HUES64 (cell line): ENCODE results near the gene TMOD1.

ENCODE experiments used
- H3K27ac ChIP-seq: 2 replicates; pipeline ENCODE4 v1.7.0; 2013; ENCODE audit warnings: low read depth, low read length, inconsistent platforms
- H3K27me3 ChIP-seq: 2 replicates; pipeline ENCODE4 v1.6.1; 2013; ENCODE audit warnings: mild to moderate bottlenecking, low read length; ENCODE audit not compliant: insufficient read depth
- H3K36me3 ChIP-seq: 2 replicates; pipeline ENCODE4 v1.6.1; 2013; ENCODE audit warnings: mild to moderate bottlenecking, low read length; ENCODE audit not compliant: insufficient read depth
- H3K4me1 ChIP-seq: 2 replicates; pipeline ENCODE4 v1.6.1; 2013; ENCODE audit warnings: mild to moderate bottlenecking, low read length, moderate library complexity; ENCODE audit not compliant: insufficient read depth
- H3K4me3 ChIP-seq: 2 replicates; pipeline ENCODE4 v1.5.1; 2013; ENCODE audit warnings: mild to moderate bottlenecking, low read length, moderate library complexity
- H3K9ac ChIP-seq: 2 replicates; pipeline ENCODE4 v1.6.1; 2013; ENCODE audit warnings: mild to moderate bottlenecking, low read depth, low read length
- H3K9me3 ChIP-seq: 2 replicates; pipeline ENCODE4 v1.6.1; 2013; ENCODE audit warnings: low read depth, low read length; ENCODE audit not compliant: insufficient read depth
- WGBS: fragments of 150-250, 120-280 bp; methylation state at CpG from one replicate; pipeline ENCODE4 v1.1.7; 2013; ENCODE audit warnings: missing lambda C conversion rate; 5-methylcytosine and 5-hydroxymethylcytosine counted together

TMOD1 gene

GRCh38 chr9:97519441-97519970 is 18.0 kb downstream of the TMOD1 start:
- 92% methylated on average over 11 of the region's 11 CpGs for WGBS
- Histone ChIP-seq H3K4me3 (no peak overlapping the region), H3K4me1 (no peaks in the 10 kb centered on the region), H3K9me3 (no peaks in the 10 kb centered on the region), H3K36me3 (no peaks in the 10 kb centered on the region), H3K27me3 (no peaks in the 10 kb centered on the region), H3K27ac (no peak overlapping the region), H3K9ac (no peak overlapping the region)

GRCh38 chr9:97521576-97522333 is 20.3 kb downstream of the TMOD1 start:
- H3K4me1 ChIP-seq: no peaks in the 10 kb centered on the region
- 94% methylated on average over 10 of the region's 10 CpGs for whole genome bisulfite sequencing

GRCh38 chr9:97524424-97524823 is 23.0 kb downstream of the TMOD1 start:
- Histone ChIP-seq H3K27ac (no peak overlapping the region), H3K36me3 (no peaks in the 10 kb centered on the region), H3K9me3 (no peaks in the 10 kb centered on the region), H3K4me3 (no peak overlapping the region), H3K9ac (no peak overlapping the region), H3K27me3 (no peaks in the 10 kb centered on the region), H3K4me1 (peaks cover 21% of the 10 kb centered on the region)
- 72% methylated on average over 4 of the region's 4 CpGs for WGBS

More at GRCh38 chr9:97521576-97522333, 20.3 kb downstream of the TMOD1 start:
- H3K9ac ChIP-seq: no peak overlapping the region
- H3K4me3 ChIP-seq: no peak overlapping the region
- no peak overlapping the region for H3K27ac ChIP-seq
- no peaks in the 10 kb centered on the region for H3K27me3 ChIP-seq
- H3K36me3 ChIP-seq: no peaks in the 10 kb centered on the region
- H3K9me3 ChIP-seq: no peaks in the 10 kb centered on the region

GRCh38 chr9:97525451-97525850 is 24.0 kb downstream of the TMOD1 start:
- H3K36me3 ChIP-seq: no peaks in the 10 kb centered on the region
- no peaks in the 10 kb centered on the region for H3K9me3 ChIP-seq
- peaks cover 21% of the 10 kb centered on the region for H3K4me1 ChIP-seq
- H3K27me3 ChIP-seq: no peaks in the 10 kb centered on the region
- H3K27ac ChIP-seq: no peak overlapping the region
- WGBS: 89% methylated on average over 2 of the region's 2 CpGs
- no peak overlapping the region for H3K9ac ChIP-seq
- H3K4me3 ChIP-seq: no peak overlapping the region

- Histone ChIP-seq H3K27me3 (no peaks in the 10 kb centered on the region), H3K4me3 (no peak overlapping the region), H3K9ac (no peak overlapping the region), H3K4me1 (peaks cover 21% of the 10 kb centered on the region), H3K9me3 (no peaks in the 10 kb centered on the region), H3K36me3 (no peaks in the 10 kb centered on the region), H3K27ac (no peak overlapping the region)
- 80% methylated on average over 7 of the region's 7 CpGs for WGBS
Measured at GRCh38 chr9:97526895-97527575, 25.6 kb downstream of the TMOD1 start.

- Histone ChIP-seq H3K27ac (peak overlapping the region; percentile 93; the same call in 1 of the 2 replicates), H3K36me3 (no peaks in the 10 kb centered on the region)
- 66% methylated on average over 18 of the region's 18 CpGs for WGBS
Measured at GRCh38 chr9:97527626-97528528, 26.4 kb downstream of the TMOD1 start.

GRCh38 chr9:97528529-97529230 is 27.2 kb downstream of the TMOD1 start:
- no peaks in the 10 kb centered on the region for H3K36me3 ChIP-seq
- peak overlapping the region; percentile 93; the same call in 1 of the 2 replicates for H3K27ac ChIP-seq
- no peaks in the 10 kb centered on the region for H3K27me3 ChIP-seq
- WGBS: 71% methylated on average over 8 of the region's 8 CpGs
- H3K4me3 ChIP-seq: no peak overlapping the region
- peak overlapping the region; percentile 37 for H3K9ac ChIP-seq
- H3K9me3 ChIP-seq: no peaks in the 10 kb centered on the region
- peaks cover 21% of the 10 kb centered on the region for H3K4me1 ChIP-seq

More at GRCh38 chr9:97527626-97528528, 26.4 kb downstream of the TMOD1 start:
- 0 out of 2 replicates have a peak overlapping the region, but pooled peaks have one; percentile 4 for H3K4me3 ChIP-seq
- peak overlapping the region; percentile 37 for H3K9ac ChIP-seq
- H3K27me3 ChIP-seq: no peaks in the 10 kb centered on the region
- no peaks in the 10 kb centered on the region for H3K9me3 ChIP-seq
- peaks cover 21% of the 10 kb centered on the region for H3K4me1 ChIP-seq

GRCh38 chr9:97529363-97530076 is 28.1 kb downstream of the TMOD1 start:
- H3K36me3 ChIP-seq: no peaks in the 10 kb centered on the region
- H3K9ac ChIP-seq: no peak overlapping the region
- 87% methylated on average over 11 of the region's 11 CpGs for WGBS
- H3K27ac ChIP-seq: no peak overlapping the region
- no peaks in the 10 kb centered on the region for H3K9me3 ChIP-seq
- H3K4me1 ChIP-seq: peaks cover 21% of the 10 kb centered on the region
- no peak overlapping the region for H3K4me3 ChIP-seq
- no peaks in the 10 kb centered on the region for H3K27me3 ChIP-seq

- H3K36me3 ChIP-seq: no peaks in the 10 kb centered on the region
- WGBS: 85% methylated on average over 7 of the region's 9 CpGs
- no peaks in the 10 kb centered on the region for H3K9me3 ChIP-seq
- H3K27ac ChIP-seq: no peak overlapping the region
- H3K4me3 ChIP-seq: no peak overlapping the region
- no peak overlapping the region for H3K9ac ChIP-seq
- no peaks in the 10 kb centered on the region for H3K27me3 ChIP-seq
- H3K4me1 ChIP-seq: peaks cover 20% of the 10 kb centered on the region
Measured at GRCh38 chr9:97531888-97532376, 30.5 kb downstream of the TMOD1 start.

- Histone ChIP-seq H3K4me1 (no peaks in the 10 kb centered on the region), H3K27me3 (no peaks in the 10 kb centered on the region), H3K9me3 (no peaks in the 10 kb centered on the region), H3K27ac (no peak overlapping the region), H3K36me3 (no peaks in the 10 kb centered on the region), H3K9ac (no peak overlapping the region), H3K4me3 (no peak overlapping the region)
- WGBS: 93% methylated on average over 3 of the region's 3 CpGs
Measured at GRCh38 chr9:97534185-97534584, 32.7 kb downstream of the TMOD1 start.
